HepG2 (cell line): ENCODE results near the gene RNASE8. TPM values are rescaled to one million over a fixed set of nuclear protein-coding genes. Genes with fewer than 3 reads are reported as not detected.

ENCODE experiments used
- CSRNP2 ChIP-seq: sonication (generic); formaldehyde crosslinking; conservative IDR thresholded peaks from 2 replicates; pipeline ENCODE4 v1.8.0; 2022; ENCODE audit warnings: low read depth, missing genetic modification reagents
- EZH2 ChIP-seq: conservative IDR thresholded peaks from 2 replicates; pipeline ENCODE4 v1.6.1; 2012; ENCODE audit warnings: mild to moderate bottlenecking, low read depth, low read length, moderate library complexity
- GPN1 ChIP-seq: sonication (generic); formaldehyde crosslinking; IDR thresholded peaks from 2 replicates; pipeline ENCODE4 v1.5.1; 2020; ENCODE audit warnings: missing genetic modification reagents, borderline replicate concordance
- KAT7 ChIP-seq: IDR thresholded peaks from 2 replicates; pipeline ENCODE4 v1.6.1; 2018; ENCODE audit warnings: borderline replicate concordance, missing compliant biosample characterization
- MXI1 ChIP-seq: IDR thresholded peaks from 3 replicates; pipeline ENCODE4 v1.6.1; 2012; ENCODE audit warnings: low read depth, low read length, inconsistent platforms, borderline replicate concordance
- NFATC3 ChIP-seq: sonication (generic); formaldehyde crosslinking; IDR thresholded peaks from 2 replicates; pipeline ENCODE4 v1.5.1; 2020; ENCODE audit warnings: mild to moderate bottlenecking, missing genetic modification reagents
- SMYD3 ChIP-seq: sonication (generic); formaldehyde crosslinking; IDR thresholded peaks from 2 replicates; pipeline ENCODE4 v1.8.1; 2023; ENCODE audit warnings: mild to moderate bottlenecking, missing genetic modification reagents
- SOX13 ChIP-seq, 3 experiments: fragments of 450-650 bp in 1 of 3; sonication (generic) in 1 of 3; formaldehyde crosslinking in 1 of 3; IDR thresholded peaks in 2 of 3; conservative IDR thresholded peaks in 1 of 3; 2 replicates each; pipeline versions ENCODE4 v1.5.0 to v1.6.1; 2016 to 2020; ENCODE audit warnings: antibody characterized with exemption in 1 of 3, mild to moderate bottlenecking in 1 of 3, missing compliant biosample characterization in 1 of 3, missing genetic modification reagents in 1 of 3, moderate library complexity in 1 of 3
- TSC22D2 ChIP-seq: sonication (generic); formaldehyde crosslinking; IDR thresholded peaks from 2 replicates; pipeline ENCODE4 v1.5.1; 2020; ENCODE audit warnings: missing genetic modification reagents, mild to moderate bottlenecking, borderline replicate concordance
- ZBTB33 ChIP-seq: sonication (generic); formaldehyde crosslinking; IDR thresholded peaks from 2 replicates; pipeline ENCODE4 v1.4.0; 2020; ENCODE audit warnings: missing genetic modification reagents
- ZFP36L1 ChIP-seq: sonication (generic); formaldehyde crosslinking; IDR thresholded peaks from 2 replicates; pipeline ENCODE4 v1.8.0; 2022; ENCODE audit warnings: mild to moderate bottlenecking, missing genetic modification reagents, moderate library complexity
- ZNF143 ChIP-seq: sonication (generic); formaldehyde crosslinking; IDR thresholded peaks from 2 replicates; pipeline ENCODE4 v1.4.0; 2020; ENCODE audit warnings: missing genetic modification reagents
- ZNF407 ChIP-seq: sonication (generic); formaldehyde crosslinking; IDR thresholded peaks from one replicate; pipeline ENCODE4 v1.5.1; 2020; ENCODE audit warnings: mild to moderate bottlenecking, missing genetic modification reagents; ENCODE audit errors: not compliant biosample characterization
- ZNF501 ChIP-seq: sonication (generic); formaldehyde crosslinking; IDR thresholded peaks from 2 replicates; pipeline ENCODE4 v1.5.1; 2020; ENCODE audit warnings: mild to moderate bottlenecking, moderate library complexity, missing genetic modification reagents
- ZNF552 ChIP-seq: sonication (generic); formaldehyde crosslinking; IDR thresholded peaks from 2 replicates; pipeline ENCODE4 v1.9.0; 2022; ENCODE audit warnings: missing genetic modification reagents, mild to moderate bottlenecking, borderline replicate concordance
- polyA plus RNA-seq, 8 experiments: library from polyadenylated mRNA; depleted of rRNA in 3 of 8; stranded (reverse) in 7 of 8; unstranded in 1 of 8; fragments of >200 nt; fragmentation: Illumina TruSeq in 4 of 8; extraction: Trizol in 4 of 8; gene quantifications; 2 replicates each; pipeline versions ENCODE4 v1.2.1 to v1.2.3, GENCODE V29; 2011 to 2016; ENCODE audit warnings: low read depth in 4 of 8, missing spikeins in 1 of 8, mixed read lengths in 1 of 8; ENCODE audit not compliant: insufficient read depth in 1 of 8
- total RNA-seq, 5 experiments: library from RNA; depleted of rRNA; stranded (reverse); fragments of >200 nt; fragmentation: Illumina TruSeq; extraction: Trizol; gene quantifications; 2 replicates each; pipeline ENCODE4 v1.2.3, GENCODE V29; 2016; ENCODE audit warnings: low read depth in 1 of 5

The RNASE8 gene
- total and polyA plus RNA-seq, 2 of the 13 experiments (the other 11 are each of a cell fraction or from before 2014, with no cell fraction given): not detected

- TF ChIP-seq ZBTB33 (peak; percentile 85), GPN1 (no peak), ZNF501 (CRISPR knock-in tag) (peak; percentile 91), KAT7 (CRISPR knock-in tag) (peak; percentile 67; the same call in 1 of the 2 replicates), MXI1 (no peak), ZNF552 (CRISPR knock-in tag) (no peak), EZH2 (no peak), TSC22D2 (peak; percentile 63; the same call in 1 of the 2 replicates), NFATC3 (no peak), ZNF143 (peak; percentile 30; the same call in 1 of the 2 replicates), SOX13 (IDR thresholded peaks at IDR 0.05) (no peak), SOX13 (CRISPR knock-in tag; conservative IDR thresholded peaks at IDR 0.05 in 1 of 2, IDR thresholded peaks at IDR 0.05 in 1 of 2) (peak in 1 of 2 experiments; percentile 38; a peak in 1 of 4 replicates), SMYD3 (CRISPR knock-in tag) (no peak), ZNF407 (CRISPR knock-in tag) (no peak), ZFP36L1 (CRISPR knock-in tag) (no peak), CSRNP2 (no peak)
Observed at GRCh38 chr14:21106498-21107282, 49.1 kb downstream of the RNASE8 start (continued).
